Pons (tissue), 1 donor: ENCODE measurements around the gene LRPPRC.

Experiments used
- DNase-seq: peaks from one replicate; pipeline ENCODE4 v3.0.0-alpha.2; 2016; ENCODE audit warnings: low spot score

LRPPRC gene

DNA sequence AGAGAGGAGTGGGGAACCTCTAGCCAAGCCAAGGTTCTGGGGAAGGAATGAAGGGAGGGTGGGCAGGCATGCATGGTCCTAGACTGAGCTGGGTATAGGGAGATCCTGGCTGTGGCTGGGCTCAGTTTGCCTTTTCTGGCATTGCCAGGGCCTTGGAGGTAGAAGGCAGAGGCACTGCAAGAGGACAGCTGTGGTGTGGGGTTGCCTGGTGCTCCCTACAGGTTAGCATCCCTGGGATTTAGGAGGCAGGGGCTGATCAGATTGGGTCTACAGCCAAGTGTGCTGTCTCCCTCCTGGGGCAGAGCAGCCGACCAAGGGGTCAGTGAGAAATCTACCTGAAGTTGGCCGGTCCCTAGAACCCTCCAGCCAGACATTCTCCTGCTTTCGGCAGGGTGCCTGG, 141.1 kb downstream of the LRPPRC start:
- DNase-seq = no peak

DNA sequence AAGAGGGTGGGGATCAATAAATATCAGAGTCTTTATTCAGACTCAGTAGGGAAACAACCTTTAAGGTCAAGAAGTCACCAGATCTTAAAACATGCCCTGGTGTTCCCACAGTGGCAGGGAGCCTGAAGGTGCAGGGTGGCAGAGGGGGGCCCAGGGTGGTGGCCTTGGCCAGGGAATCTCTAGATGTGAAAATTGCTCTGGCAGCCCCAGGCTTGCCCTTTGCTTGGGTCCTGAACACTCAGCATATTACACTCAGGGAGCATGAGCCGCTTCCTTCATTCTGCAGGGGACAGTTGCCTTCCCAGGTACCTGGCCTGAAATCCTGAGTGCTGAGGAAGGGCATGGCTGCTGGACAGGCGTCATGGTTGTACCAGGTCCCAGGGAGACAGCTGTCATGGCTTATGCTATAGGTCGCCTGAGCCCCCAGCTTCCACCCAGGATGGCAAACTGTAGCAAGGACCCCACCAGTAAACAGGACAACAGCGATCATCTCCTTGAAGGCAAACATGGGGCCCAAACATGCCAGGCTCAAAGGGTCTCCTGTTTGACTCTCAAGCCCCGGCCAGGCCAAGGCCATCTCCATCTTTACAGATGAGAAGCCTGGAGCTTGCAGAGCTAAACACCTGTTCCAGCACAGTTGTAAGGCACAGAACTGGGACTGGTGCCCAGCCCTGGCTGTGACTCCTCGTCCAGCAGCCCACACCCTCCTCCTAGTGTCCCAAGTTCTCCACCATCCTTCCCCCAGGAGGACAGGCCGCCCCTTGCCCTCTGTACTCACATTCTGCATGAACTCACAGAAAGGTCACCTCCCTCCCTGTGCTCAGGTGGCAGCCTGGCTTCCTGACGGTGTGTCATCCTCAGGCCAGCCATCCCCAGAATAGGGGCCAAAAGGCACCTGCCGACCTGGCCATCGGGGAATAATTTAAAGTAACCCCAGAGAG, 142.4 kb downstream of the LRPPRC start:
- no peak for DNase-seq

DNA sequence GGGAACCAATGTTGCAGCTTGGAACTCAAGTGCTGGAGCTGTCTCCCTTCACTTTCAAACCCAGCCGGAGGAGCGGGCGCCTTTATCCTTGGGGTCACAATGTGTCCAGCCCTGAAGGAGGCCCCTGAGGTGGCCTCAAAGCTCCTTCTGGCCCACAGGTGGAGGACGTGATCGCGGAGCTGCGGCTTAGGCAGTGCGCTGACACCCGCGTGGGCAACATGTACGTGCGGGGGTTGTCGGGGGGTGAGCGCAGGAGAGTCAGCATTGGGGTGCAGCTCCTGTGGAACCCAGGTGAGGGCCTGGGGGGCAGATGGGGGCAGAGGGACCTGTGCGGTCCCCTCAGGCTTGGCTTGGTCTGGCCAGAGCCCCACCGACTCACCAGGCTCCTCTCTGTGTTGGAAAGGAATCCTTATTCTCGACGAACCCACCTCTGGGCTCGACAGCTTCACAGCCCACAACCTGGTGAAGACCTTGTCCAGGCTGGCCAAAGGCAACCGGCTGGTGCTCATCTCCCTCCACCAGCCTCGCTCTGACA, 143.5 kb downstream of the LRPPRC start:
- DNase-seq = no peak

DNA sequence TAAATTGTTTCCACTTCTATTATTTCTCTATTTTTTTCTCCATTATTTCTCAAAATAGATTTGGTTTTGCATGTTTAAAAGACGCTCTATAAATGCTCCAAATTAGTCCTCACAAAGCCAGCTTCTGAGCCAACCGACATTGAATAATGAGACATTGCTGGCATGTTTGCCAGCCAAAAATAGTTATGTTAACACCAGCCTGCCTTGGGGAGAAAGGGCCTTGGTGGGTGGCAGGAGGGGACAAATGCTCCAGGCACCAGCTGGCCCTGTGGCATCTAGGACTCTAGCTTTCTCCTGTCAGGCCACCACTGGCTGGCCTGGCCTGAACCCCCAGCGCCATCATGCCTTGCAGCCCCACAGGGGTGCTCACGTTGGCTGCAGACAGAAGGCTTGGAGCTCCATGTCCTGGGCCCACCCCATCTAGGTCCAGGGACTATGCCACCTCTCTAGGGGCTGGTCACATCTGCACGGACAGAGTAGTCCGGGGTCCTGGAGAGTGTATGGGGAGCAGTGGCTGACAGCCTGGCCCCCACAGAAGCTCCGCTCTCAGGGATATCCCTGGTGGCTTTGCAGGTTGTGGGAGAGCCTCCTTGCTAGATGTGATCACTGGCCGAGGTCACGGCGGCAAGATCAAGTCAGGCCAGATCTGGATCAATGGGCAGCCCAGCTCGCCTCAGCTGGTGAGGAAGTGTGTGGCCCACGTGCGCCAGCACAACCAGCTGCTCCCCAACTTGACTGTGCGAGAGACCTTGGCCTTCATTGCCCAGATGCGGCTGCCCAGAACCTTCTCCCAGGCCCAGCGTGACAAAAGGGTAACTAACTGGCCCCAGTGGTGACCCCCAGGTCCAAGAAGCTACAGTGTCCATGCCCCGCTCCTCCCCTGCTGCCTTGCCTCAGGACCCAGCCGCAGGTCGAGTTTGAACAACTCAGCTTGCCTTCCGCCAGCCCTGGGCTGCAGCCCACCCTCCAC, 144.5 kb downstream of the LRPPRC start:
- DNase-seq = no peak

DNA sequence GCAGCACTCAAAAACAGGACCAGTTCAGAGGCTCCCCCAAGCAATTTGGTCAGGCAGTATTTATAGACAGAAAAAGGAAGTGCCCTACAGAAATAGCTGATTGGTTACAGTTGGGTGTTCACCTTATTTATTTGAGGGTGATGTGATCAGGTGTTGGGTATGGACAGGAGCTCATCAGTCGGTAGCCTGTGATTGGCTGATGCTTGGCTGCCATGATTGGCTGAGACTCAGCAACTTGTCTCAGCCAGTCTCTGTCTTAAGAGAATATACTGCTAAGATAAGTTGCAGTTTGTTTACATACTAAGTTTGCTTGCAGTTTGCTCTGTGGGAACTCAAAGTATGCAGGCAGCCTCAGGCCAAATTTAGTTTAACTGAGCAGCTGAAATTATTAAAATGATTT, 147.6 kb downstream of the LRPPRC start:
- DNase-seq = no peak

DNA sequence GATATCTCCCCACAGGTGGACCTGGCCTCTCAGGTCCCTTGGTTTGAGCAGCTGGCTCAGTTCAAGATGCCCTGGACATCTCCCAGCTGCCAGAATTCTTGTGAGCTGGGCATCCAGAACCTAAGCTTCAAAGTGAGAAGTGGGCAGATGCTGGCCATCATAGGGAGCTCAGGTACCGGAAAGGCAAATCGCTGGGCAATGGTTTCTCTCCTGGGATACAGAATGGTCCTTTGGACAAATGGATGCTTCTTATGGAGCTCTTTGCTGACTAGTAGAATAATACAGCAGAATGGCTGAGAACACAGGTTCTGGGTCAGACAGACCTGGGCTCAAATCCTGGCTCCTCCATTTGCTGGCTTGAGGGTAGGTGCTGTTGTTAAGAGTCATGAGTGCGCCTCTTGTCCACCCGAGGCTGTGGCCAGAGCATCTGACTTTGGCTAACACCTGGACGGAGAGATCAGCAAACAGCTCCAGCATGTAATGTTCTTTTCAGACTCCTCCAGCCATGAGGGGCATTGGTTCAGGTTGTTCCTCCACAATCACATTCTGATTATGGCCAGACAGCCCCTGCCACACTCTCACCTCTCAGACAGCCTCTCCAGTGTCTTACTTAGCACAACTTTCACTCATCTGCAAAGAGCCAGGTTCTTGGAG, 149.5 kb downstream of the LRPPRC start:
- no peak for DNase-seq

DNA sequence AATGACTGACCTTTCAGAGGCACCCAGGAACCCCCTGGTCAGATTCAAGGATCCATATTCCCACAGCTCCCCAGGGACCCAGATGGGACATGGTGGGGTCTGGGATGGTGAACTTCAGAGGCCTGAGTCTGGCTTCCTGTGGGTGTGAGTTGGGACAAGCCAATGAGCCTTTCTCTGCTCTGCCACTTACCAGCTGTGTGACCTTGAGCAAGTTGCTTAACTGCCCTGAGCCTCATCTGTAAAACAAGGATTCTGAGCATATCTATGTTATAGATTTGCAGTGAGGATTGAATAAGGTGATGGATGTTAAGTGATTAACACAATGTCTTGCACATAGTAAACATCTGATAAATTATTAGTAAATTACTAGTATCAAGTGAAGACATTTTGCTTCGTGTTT, 150.6 kb downstream of the LRPPRC start:
- DNase-seq = no peak

DNA sequence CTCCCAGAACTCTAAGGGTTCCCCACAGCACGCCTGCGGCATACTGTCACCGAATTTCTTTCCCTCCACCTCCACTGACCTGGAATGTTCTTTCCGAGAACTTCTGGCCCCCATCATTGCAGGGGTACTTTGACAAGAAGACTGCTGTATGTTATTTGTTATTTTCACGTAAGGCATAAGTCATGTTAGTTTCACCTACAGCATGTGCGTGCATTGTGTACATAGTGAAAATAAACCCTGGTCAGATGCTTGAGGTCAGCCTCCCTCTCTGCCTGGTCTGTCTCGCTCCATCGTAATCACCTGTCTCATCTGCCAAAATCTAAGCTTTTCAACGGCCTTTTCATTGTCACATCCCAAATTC, 152.9 kb downstream of the LRPPRC start:
- no peak for DNase-seq

DNA sequence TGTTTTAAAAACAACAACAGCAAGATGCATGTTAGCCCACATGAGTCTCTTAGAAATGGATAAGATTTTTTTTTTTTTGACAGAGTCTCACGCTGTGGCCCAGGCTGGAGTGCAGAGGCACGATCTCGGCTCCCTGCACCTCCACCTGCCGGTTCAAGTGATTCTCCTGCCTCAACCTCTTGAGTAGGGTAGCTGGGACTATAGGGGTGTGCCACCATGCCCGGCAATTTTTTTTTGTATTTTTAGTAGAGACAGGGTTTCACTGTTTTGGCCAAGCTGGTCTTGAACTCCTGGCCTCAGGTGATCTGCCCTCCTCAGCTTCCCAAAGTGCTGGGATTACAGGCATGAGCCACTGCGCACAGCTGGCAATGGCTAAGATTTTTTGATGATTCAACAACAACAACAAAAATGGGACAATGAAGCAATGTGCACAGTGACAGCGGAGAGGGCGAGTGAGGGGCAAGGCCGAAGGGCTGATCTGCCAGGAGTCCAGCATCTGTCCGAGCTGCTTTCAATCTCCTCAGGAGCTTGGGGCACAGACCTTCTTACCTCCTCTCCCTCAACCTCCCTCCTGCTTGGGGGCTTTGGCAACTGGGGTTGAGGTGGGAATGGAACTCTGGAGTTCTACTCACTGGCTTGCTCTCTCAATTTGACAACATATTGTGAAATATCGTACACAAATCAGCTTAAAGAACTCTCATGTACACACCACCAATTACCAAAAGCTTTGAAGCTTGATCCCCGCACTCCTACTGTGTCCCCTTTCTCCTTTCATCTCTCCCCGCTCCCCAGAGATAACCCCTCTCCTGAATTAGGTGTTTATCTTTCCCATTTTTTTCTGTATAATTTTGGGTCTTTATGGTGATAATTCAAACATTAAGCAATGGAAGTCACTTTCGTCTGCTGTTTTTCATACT, 153.6 kb downstream of the LRPPRC start:
- no peak for DNase-seq

DNA sequence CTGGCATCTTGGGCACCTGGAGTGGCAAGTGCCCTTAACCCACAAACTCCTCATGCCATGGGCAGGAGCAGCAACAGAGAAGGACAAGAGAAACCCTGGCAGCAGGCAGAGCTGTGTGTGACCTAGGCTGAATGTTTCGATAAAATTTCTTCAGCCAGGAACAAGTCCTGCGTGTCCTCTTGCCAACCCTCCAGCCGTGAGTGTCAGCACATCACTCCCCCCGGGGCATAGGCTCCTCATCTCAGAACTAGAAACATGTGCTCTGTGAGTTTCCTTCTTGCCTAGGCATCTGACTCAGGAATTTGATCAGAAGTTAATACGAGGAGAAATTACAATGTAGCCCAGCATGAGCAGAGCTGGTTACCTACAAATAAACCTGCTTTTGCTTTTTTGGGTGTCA, 154.8 kb downstream of the LRPPRC start:
- DNase-seq = no peak

DNA sequence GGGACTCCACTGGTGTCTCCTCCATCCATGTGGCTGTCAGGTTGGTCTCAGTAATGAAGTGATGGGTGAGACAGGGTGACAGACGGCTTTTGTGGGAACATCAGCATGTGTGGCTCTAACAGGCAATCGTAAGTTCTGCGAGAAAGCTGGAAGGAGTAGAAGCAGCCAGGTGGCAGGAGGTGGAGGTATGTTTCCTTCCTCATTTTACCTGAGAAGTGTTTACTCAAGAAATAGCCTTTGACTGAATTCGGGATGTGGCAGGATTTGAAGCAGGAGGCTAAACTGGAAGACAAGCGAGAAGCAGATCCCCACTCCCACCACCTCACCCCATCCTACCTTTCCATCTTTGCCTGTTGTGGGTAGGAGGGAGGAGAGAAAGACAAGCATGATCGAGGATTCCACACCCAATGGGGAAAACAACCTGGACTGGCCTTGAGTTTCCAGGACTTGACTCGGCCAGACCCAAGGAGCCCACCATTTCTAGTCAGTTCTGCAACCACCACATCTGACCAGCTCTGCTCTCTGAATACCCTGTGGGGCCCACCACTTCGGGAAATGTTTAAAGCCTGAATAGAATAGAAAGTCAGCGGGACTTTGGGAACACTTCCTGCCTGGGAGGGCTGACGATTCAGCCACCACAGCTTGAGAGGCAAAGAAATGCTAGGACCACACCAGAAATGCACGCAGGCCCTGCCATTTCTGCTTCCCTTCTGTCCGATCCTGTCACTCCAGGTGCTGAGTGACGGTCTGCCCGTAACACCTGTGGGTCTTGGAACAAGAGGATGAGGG, 155.8 kb downstream of the LRPPRC start:
- DNase-seq = no peak

DNA sequence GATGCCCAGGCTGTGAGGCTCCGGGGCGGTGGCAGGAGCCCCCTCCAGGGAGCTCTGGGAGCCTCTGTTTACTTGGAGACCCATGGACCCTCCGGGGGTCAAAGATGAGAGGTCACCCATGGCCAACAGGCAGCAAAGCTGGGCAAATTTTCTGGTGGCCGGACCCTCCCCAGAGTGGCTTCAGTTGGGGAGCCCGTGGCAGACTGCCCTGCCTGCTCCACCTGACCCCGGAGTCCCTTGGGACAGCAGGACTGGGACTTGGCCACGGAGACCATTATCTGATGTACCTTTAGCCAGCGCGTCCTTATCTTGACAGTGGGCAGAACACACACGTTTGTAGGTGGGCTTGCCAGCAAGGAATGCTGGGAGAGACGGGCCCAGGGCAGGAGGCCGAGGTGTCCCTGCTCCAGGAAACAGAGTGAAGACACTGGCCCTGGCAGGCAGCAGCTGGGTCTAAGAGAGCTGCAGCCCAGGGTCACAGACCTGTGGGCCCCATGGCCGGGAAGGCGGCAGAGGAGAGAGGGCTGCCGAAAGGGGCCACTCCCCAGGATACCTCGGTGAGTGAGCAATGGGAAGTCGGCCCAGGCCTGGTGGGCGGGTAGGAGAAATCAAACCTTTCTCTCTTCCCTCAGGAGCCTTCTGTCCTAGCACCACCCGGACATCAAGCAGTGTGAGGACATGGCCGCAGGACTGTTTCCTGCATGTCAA, 157.1 kb downstream of the LRPPRC start, which contains the start of the genes ABCG5 and ABCG8:
Gene ABCG5, minus strand, starts transcription at position 280 of the 708 bp plus-strand sequence. Its CDS starts 160 bp downstream, at position 120.
Gene ABCG8, plus strand, starts transcription at position 412 of the 708 bp plus-strand sequence. Its CDS starts 83 bp downstream, at position 495.
- DNase-seq = no peak

DNA sequence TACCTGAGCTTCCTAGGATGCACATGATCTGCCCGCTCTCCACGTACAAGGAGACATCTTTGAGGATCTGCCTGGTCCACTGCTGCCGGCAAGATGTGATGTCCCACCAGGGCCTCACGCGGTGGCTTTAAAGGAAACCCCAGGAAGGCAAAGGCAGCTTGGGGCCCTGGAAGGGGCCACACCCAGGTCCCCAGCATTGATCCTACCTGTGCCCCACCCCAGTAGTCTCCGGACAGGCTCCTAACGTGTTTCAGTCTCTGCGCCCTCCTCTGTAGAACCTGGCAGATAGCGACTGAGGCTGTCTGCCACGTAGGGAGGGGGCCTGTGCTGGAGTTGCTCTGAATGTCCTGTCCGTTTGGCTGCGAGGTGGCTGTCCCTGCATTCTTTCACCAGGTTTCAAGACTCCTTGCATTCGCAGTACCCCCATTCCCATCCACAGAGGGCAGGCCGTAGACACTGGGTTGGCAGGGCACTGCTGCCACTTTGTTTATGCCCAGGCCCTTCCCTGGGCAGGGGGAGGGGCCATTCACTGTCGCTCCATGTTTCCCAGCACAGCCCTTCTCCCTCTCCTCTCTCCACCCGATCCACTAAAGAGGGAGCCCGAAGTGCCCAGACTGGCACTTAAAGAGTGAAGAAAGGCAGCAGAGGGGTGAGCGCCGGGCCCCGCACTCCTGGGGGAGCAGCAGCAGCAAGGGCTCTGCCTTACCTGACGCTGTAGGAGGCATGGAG, 157.8 kb downstream of the LRPPRC start:
- no peak for DNase-seq

DNA sequence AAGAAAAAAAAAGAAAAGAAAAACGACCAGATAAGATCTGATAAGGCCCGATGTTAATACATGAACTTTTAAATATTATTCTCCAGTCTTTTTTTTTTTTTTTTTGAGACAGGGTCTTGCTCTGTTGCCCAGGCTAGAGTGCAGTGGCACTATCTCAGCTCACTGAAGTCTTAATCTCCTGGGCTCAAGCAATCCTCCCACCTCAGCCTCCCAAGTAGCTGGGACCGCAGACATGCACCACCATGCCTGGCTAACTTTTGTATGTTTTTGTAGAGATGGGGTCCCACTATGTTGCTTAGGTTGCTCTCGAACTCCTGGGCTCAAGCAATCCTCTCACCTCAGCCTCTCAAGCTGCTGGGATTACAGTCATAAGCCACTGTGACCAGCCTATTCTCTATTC, 158.8 kb downstream of the LRPPRC start:
- DNase-seq = no peak
